GM21390 (cell line): ENCODE data around the gene DNAAF9.

Source experiments
- ATAC-seq: cut with Tn5 transposase; IDR thresholded peaks from one replicate; pipeline ENCODE4 v1.9.1; 2021; ENCODE audit not compliant: unreplicated experiment

Gene DNAAF9

GRCh38 chr20:3412600-3413392, 5.3 kb upstream of the DNAAF9 start:
- ATAC-seq, result no peak

- no peak for ATAC-seq
Measured at GRCh38 chr20:3410464-3410863, 3.0 kb upstream of the DNAAF9 start.

GRCh38 chr20:3409417-3409816, 1.9 kb upstream of the DNAAF9 start:
- ATAC-seq, result no peak

- peak; percentile 50 for ATAC-seq
Measured at GRCh38 chr20:3407771-3408637, 535 bp upstream of the DNAAF9 start.

- ATAC-seq, result no peak
Measured at GRCh38 chr20:3406481-3407039, 909 bp downstream of the DNAAF9 start.

- no peak for ATAC-seq
Measured at GRCh38 chr20:3405696-3406358, 1.6 kb downstream of the DNAAF9 start.

GRCh38 chr20:3405139-3405538, 2.3 kb downstream of the DNAAF9 start:
- no peak for ATAC-seq

- ATAC-seq, result no peak
Measured at GRCh38 chr20:3404402-3404801, 3.1 kb downstream of the DNAAF9 start.

- no peak for ATAC-seq
Measured at GRCh38 chr20:3403741-3404140, 3.7 kb downstream of the DNAAF9 start.

- no peak for ATAC-seq
Measured at GRCh38 chr20:3402453-3402852, 5.0 kb downstream of the DNAAF9 start.

- ATAC-seq, result no peak
Measured at GRCh38 chr20:3400260-3401155, 7.0 kb downstream of the DNAAF9 start.

GRCh38 chr20:3398681-3399252, 8.7 kb downstream of the DNAAF9 start:
- ATAC-seq, result no peak

GRCh38 chr20:3396492-3396891, 11.0 kb downstream of the DNAAF9 start:
- ATAC-seq, result no peak

- no peak for ATAC-seq
Measured at GRCh38 chr20:3392756-3393155, 14.7 kb downstream of the DNAAF9 start.

- no peak for ATAC-seq
Measured at GRCh38 chr20:3390759-3391425, 16.6 kb downstream of the DNAAF9 start.

GRCh38 chr20:3383878-3384495, 23.5 kb downstream of the DNAAF9 start:
- no peak for ATAC-seq

GRCh38 chr20:3382836-3383235, 24.6 kb downstream of the DNAAF9 start:
- no peak for ATAC-seq

- no peak for ATAC-seq
Measured at GRCh38 chr20:3380228-3381070, 27.0 kb downstream of the DNAAF9 start.
